HCT116 (cell line): ENCODE measurements around the gene NPDC1. TPM values are rescaled to one million over a fixed set of nuclear protein-coding genes. Genes with fewer than 3 reads are reported as not detected.

ENCODE experiments used
- ATAC-seq: fragments of 200-7000 bp; cut with Tn5 transposase; 2 replicates; pipeline ENCODE4 v1.9.1; 2020; ENCODE audit warnings: mild to moderate bottlenecking, moderate library complexity
- BruUV-seq: library from RNA; stranded (reverse); fragments of 400-500 nt; replicated peaks from 2 replicates; lab custom pipeline; 2021; lab: Mats Ljungman, UMichigan
- CTCF ChIA-PET: fragments of 300-600 bp; sonication (Branson Sonifier 250); formaldehyde crosslinking; loops from one replicate; lab custom pipeline; 2021; ENCODE audit warnings: antibody characterized with exemption; lab: Charles Lee
- POLR2A ChIA-PET: fragments of 300-600, 350-600 bp; sonication (Branson Sonifier 250); formaldehyde crosslinking; loops from one replicate; lab custom pipeline; 2021; ENCODE audit warnings: antibody characterized with exemption; lab: Charles Lee
- RAD21 ChIA-PET, 2 experiments: fragments of 300-600 bp; sonication (Branson Sonifier 250); formaldehyde crosslinking; loops; one replicate each; lab custom pipeline; 2023; ENCODE audit warnings: low total read pairs in 2 of 2; ENCODE audit not compliant: uncharacterized antibody in 2 of 2, unreplicated experiment in 2 of 2, low non-redundant PET in 1 of 2; lab: Charles Lee
- DNase-seq: peaks from one replicate; pipeline ENCODE4 v3.0.0-alpha.2; 2010; ENCODE audit warnings: low read depth, low spot score
- H2AFZ ChIP-seq: fragments of 200-600 bp; shearing (Covaris generic), sonication (generic); 2 replicates; pipeline ENCODE4 v1.6.1; 2017; ENCODE audit warnings: low read depth, mixed run types, mixed read lengths, antibody characterized with exemption, low read length; ENCODE audit not compliant: poor library complexity, severe bottlenecking
- H3K27ac ChIP-seq: 2 replicates; pipeline ENCODE4 v1.5.1; 2012; ENCODE audit warnings: low read depth, low read length
- H3K27me3 ChIP-seq: fragments of 200-600 bp; sonication (generic); 2 replicates; pipeline ENCODE4 v1.6.1; 2016; ENCODE audit warnings: mixed run types, low read length, mixed read lengths; ENCODE audit not compliant: insufficient read depth
- H3K36me3 ChIP-seq, 2 experiments: fragments of 200-500 bp in 1 of 2; fragments of 200-600 bp in 1 of 2; sonication (Bioruptor generic) in 1 of 2; sonication (generic) in 1 of 2; 2 replicates each; pipeline versions ENCODE4 v1.5.1 to v1.6.1; 2014 to 2016; ENCODE audit warnings: low read length in 2 of 2, inconsistent platforms in 1 of 2, mixed read lengths in 1 of 2, mixed run types in 1 of 2; ENCODE audit not compliant: insufficient read depth in 2 of 2, control insufficient read depth in 1 of 2
- H3K4me1 ChIP-seq, 2 experiments: fragments of 200-600 bp in 1 of 2; sonication (generic) in 1 of 2; 2 replicates each; pipeline versions ENCODE4 v1.5.1 to v1.6.1; 2012 to 2017; ENCODE audit warnings: low read length in 2 of 2, inconsistent platforms in 1 of 2, mild to moderate bottlenecking in 1 of 2, mixed read lengths in 1 of 2, mixed run types in 1 of 2, moderate library complexity in 1 of 2; ENCODE audit not compliant: insufficient read depth in 2 of 2, control insufficient read depth in 1 of 2
- H3K4me2 ChIP-seq: fragments of 200-600 bp; sonication (generic); 2 replicates; pipeline ENCODE4 v1.6.1; 2017; ENCODE audit warnings: mixed run types, low read length, mixed read lengths
- H3K4me3 ChIP-seq, 2 experiments: fragments of 200-600 bp in 1 of 2; sonication (generic) in 1 of 2; replicated peaks in 1 of 2; 2 replicates each; pipeline ENCODE4 v1.5.1; 2011 to 2016; ENCODE audit warnings: low read length in 2 of 2, control low read depth in 1 of 2, low read depth in 1 of 2, mild to moderate bottlenecking in 1 of 2, mixed read lengths in 1 of 2, mixed run types in 1 of 2
- H3K79me2 ChIP-seq: fragments of 200-600 bp; sonication (generic); 2 replicates; pipeline ENCODE4 v1.6.1; 2017; ENCODE audit warnings: mild to moderate bottlenecking, mixed run types, low read length, moderate library complexity, mixed read lengths; ENCODE audit not compliant: insufficient read depth
- H3K9ac ChIP-seq: fragments of 200-600 bp; sonication (generic); 2 replicates; pipeline ENCODE4 v1.6.1; 2016; ENCODE audit warnings: low read length, mixed read lengths
- H3K9me2 ChIP-seq: fragments of 200-600 bp; sonication (generic), shearing (Covaris generic); 2 replicates; pipeline ENCODE4 v1.6.1; 2017; ENCODE audit warnings: mixed run types, mild to moderate bottlenecking, moderate library complexity; ENCODE audit not compliant: insufficient read depth
- H3K9me3 ChIP-seq, 2 experiments: fragments of 200-500 bp in 1 of 2; fragments of 200-600 bp in 1 of 2; sonication (Bioruptor generic) in 1 of 2; sonication (generic) in 1 of 2; 2 replicates each; pipeline ENCODE4 v1.6.1; 2014 to 2017; ENCODE audit warnings: low read length in 2 of 2, mixed read lengths in 2 of 2, inconsistent platforms in 1 of 2, low read depth in 1 of 2, mild to moderate bottlenecking in 1 of 2, mixed run types in 1 of 2, moderate library complexity in 1 of 2; ENCODE audit not compliant: control insufficient read depth in 1 of 2, insufficient read depth in 1 of 2
- H4K20me1 ChIP-seq: fragments of 200-600 bp; sonication (generic), shearing (Covaris generic); 2 replicates; pipeline ENCODE4 v1.6.1; 2017; ENCODE audit warnings: mixed run types, mild to moderate bottlenecking, moderate library complexity; ENCODE audit not compliant: insufficient read depth
- CBX3 ChIP-seq: IDR thresholded peaks from 2 replicates; pipeline ENCODE4 v1.6.1; 2012; ENCODE audit warnings: low read depth
- EZH2phosphoT487 ChIP-seq: fragments of 200-600 bp; IDR thresholded peaks from 2 replicates; pipeline ENCODE4 v1.6.1; 2018; ENCODE audit warnings: antibody characterized with exemption, borderline replicate concordance
- FOSL1 ChIP-seq: IDR thresholded peaks from 2 replicates; pipeline ENCODE4 v1.6.1; 2012; ENCODE audit warnings: low read depth
- POLR2A ChIP-seq: IDR thresholded peaks from 2 replicates; pipeline ENCODE4 v1.7.0; 2011; ENCODE audit warnings: borderline replicate concordance; ENCODE audit not compliant: insufficient read depth, insufficient read length; ENCODE audit errors: extremely low read depth
- SIN3A ChIP-seq: IDR thresholded peaks from 2 replicates; pipeline ENCODE4 v1.6.1; 2012; ENCODE audit warnings: low read depth
- ZFX ChIP-seq: fragments of 450-650 bp; IDR thresholded peaks from 2 replicates; pipeline ENCODE4 v1.6.1; 2017
- intact Hi-C: fragments of 100-400 bp; cut with micrococcal nuclease; formaldehyde crosslinking; loops from 2 replicates; pipeline ENCODE4 v1.10.0; 2022
- total RNA-seq: library from RNA; stranded (reverse); gene quantifications from one replicate; pipeline ENCODE4 v1.2.1, GENCODE V29; 2021; ENCODE audit not compliant: unreplicated experiment
- TF ChIP-seq, protein P1 (sequence below): IDR thresholded peaks from 2 replicates; pipeline ENCODE4 v1.6.1; 2012; ENCODE audit warnings: low read depth
- TF ChIP-seq, protein P2 (sequence below): IDR thresholded peaks from 2 replicates; pipeline ENCODE4 v1.6.1; 2012
- TF ChIP-seq, protein P3 (sequence below), 3 experiments: fragments of 200-600 bp in 1 of 3; sonication (generic) in 1 of 3; IDR thresholded peaks in 2 of 3; conservative IDR thresholded peaks in 1 of 3; 2 replicates each; pipeline ENCODE4 v1.5.1; 2012 to 2017; ENCODE audit warnings: low read depth in 2 of 3, low read length in 2 of 3, antibody characterized with exemption in 1 of 3, borderline replicate concordance in 1 of 3, control low read depth in 1 of 3, mild to moderate bottlenecking in 1 of 3, mixed read lengths in 1 of 3, mixed run types in 1 of 3, moderate library complexity in 1 of 3; ENCODE audit not compliant: insufficient read depth in 1 of 3
- TF ChIP-seq, protein P4 (sequence below): IDR thresholded peaks from 2 replicates; pipeline ENCODE4 v1.6.1; 2011; ENCODE audit warnings: mild to moderate bottlenecking, low read length, moderate library complexity; ENCODE audit not compliant: insufficient replicate concordance; ENCODE audit errors: extremely low read depth

NPDC1 gene
- total RNA-seq, 1 experiment from 2014 or later = 98.8 TPM

DNA sequence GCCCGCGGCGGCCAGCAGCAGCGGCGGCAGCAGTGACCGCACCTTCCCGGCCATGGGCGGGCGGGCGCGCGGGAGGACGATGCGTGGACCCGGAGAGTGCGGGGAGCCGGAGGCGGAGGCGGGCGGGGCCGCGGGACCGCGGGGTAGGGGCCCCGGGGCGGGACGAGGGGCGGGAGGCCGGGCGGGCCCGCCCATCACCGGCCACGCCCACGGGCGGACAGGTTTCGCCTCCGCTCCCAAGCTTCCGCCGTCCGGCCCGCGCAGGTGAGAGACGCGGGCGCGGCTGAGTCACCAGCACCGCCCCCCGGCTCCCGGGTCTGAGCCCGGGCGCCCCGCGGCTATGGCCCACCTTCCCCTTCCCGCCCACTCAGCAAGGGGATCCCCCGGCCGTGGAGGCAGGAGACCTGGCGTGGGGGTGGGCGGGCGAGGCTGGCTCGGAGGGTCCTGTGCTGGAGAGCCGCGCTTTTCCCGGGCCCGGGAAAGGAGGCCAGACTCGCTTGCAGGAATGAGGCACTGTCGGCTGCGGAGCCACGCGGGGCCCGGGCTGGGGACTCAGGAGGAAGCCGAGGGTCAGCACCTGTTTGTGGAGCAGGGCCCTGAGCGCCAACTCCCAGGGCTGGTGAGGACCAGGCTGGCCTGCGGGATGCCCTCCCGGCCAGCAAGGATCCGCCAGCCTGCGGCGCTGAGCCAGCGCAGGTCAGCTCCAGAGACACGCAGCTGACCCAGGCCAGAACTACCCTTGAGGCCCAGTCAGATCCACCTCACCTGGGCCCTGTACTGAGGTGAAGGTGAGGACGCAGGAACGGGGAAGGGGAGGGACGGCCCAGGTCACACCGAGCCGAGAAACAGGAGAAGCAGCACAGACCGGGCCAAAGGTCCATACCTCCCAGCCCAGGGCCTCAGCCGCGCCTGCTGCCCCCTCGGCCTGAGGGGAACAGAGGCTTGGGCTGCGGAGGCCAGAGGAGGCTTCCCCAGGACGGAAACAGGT is 8.3 kb upstream of the NPDC1 start, which contains the start of gene ENTPD2 (continued):
- TF ChIP-seq, protein P1, sequence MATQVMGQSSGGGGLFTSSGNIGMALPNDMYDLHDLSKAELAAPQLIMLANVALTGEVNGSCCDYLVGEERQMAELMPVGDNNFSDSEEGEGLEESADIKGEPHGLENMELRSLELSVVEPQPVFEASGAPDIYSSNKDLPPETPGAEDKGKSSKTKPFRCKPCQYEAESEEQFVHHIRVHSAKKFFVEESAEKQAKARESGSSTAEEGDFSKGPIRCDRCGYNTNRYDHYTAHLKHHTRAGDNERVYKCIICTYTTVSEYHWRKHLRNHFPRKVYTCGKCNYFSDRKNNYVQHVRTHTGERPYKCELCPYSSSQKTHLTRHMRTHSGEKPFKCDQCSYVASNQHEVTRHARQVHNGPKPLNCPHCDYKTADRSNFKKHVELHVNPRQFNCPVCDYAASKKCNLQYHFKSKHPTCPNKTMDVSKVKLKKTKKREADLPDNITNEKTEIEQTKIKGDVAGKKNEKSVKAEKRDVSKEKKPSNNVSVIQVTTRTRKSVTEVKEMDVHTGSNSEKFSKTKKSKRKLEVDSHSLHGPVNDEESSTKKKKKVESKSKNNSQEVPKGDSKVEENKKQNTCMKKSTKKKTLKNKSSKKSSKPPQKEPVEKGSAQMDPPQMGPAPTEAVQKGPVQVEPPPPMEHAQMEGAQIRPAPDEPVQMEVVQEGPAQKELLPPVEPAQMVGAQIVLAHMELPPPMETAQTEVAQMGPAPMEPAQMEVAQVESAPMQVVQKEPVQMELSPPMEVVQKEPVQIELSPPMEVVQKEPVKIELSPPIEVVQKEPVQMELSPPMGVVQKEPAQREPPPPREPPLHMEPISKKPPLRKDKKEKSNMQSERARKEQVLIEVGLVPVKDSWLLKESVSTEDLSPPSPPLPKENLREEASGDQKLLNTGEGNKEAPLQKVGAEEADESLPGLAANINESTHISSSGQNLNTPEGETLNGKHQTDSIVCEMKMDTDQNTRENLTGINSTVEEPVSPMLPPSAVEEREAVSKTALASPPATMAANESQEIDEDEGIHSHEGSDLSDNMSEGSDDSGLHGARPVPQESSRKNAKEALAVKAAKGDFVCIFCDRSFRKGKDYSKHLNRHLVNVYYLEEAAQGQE = no peak

DNA sequence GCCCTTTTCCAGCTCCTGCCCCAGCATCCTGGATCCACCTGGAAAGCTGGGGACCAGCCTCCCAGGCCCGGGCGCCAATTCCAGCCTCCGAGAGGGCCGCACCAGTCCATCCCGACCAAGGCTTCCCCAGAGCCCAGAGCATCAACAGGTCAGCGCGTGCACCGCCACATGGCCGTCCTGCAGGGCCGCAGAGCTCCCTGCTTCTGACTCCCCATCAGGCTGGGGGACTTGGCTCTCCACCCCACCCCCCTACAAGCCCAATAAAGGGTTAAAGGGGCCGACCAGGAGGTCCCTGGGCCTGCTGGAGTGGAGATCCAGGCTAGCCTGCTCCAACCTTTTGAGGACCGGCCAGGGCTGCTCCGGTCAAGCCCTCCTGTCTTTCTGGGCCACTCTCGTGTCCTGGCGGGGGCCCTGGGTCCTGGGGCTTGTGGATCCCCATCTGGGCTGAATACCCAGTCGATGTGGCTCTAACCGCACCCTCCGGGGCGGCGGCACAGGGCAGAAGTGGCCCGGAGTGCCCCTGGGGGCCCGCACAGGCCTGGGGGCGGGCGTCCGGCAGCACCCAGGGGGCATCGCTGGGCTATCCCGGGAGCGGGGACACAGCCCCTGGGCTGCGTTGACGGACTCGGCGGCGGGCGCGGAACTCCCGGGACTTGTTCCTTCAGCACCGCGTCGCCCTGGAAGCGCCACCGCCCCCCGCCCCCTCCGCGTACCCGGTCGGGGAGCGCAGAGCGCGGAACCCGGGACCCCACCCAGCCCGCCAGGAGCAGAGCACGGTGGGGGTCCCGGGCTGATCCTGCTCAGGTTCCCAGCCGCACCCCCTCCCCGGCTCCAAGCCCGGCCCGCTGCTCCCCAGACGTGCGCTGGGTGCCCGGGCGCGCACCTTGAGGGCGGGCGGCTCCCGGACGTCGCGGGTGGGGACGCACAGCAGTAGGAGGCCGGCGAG is 7.3 kb upstream of the NPDC1 start:
- intact Hi-C loops = no loop called here
- ChIA-PET RAD21 (no interaction called here), CTCF (interaction anchor here (1.0 to 4.3 kb wide), 7 partner anchors 11 to 183 kb away, joined by 4 to 22 read pairs (median 5); no protein-coding TSS in a partner anchor), POLR2A (interaction anchor here (0.6 to 1.0 kb wide), 4 partner anchors 14 to 188 kb away, joined by 3 to 7 read pairs (median 4); partner anchors contain the start of gene TUBB4B)
- Histone ChIP-seq H3K4me3 (peak overlapping the region; percentile 57 to 68), H3K9me3 (no peaks in the 10 kb centered on the region), H3K9me2 (no peaks in the 10 kb centered on the region), H3K27me3 (no peaks in the 10 kb centered on the region), H2AFZ (no peak overlapping the region), H3K36me3 (no peaks in the 10 kb centered on the region), H3K27ac (peak overlapping the region; percentile 85; the same call in 1 of the 2 replicates), H3K4me1 (peaks cover 21 to 35% of the 10 kb centered on the region in 2 experiments), H3K4me2 (peak overlapping the region; percentile 95), H4K20me1 (no peaks in the 10 kb centered on the region), H3K9ac (peak overlapping the region; percentile 66), H3K79me2 (no peaks in the 10 kb centered on the region)
- DNase-seq (no peak), ATAC-seq (peak; percentile 70)
- no TSS peak for BruUV-seq
- TF ChIP-seq, protein P2, sequence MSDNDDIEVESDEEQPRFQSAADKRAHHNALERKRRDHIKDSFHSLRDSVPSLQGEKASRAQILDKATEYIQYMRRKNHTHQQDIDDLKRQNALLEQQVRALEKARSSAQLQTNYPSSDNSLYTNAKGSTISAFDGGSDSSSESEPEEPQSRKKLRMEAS = no peak
- no peak for TF ChIP-seq ZFX
- TF ChIP-seq SIN3A = no peak
- TF ChIP-seq, protein P3, sequence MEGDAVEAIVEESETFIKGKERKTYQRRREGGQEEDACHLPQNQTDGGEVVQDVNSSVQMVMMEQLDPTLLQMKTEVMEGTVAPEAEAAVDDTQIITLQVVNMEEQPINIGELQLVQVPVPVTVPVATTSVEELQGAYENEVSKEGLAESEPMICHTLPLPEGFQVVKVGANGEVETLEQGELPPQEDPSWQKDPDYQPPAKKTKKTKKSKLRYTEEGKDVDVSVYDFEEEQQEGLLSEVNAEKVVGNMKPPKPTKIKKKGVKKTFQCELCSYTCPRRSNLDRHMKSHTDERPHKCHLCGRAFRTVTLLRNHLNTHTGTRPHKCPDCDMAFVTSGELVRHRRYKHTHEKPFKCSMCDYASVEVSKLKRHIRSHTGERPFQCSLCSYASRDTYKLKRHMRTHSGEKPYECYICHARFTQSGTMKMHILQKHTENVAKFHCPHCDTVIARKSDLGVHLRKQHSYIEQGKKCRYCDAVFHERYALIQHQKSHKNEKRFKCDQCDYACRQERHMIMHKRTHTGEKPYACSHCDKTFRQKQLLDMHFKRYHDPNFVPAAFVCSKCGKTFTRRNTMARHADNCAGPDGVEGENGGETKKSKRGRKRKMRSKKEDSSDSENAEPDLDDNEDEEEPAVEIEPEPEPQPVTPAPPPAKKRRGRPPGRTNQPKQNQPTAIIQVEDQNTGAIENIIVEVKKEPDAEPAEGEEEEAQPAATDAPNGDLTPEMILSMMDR (IDR thresholded peaks at IDR 0.05 in 2 of 3, conservative IDR thresholded peaks at IDR 0.05 in 1 of 3; ENCODE audit: borderline replicate concordance in 1 of 3, insufficient read depth in 1 of 3, low read depth in 2 of 3, low read length in 2 of 3) = no peak
- TF ChIP-seq, protein P4, sequence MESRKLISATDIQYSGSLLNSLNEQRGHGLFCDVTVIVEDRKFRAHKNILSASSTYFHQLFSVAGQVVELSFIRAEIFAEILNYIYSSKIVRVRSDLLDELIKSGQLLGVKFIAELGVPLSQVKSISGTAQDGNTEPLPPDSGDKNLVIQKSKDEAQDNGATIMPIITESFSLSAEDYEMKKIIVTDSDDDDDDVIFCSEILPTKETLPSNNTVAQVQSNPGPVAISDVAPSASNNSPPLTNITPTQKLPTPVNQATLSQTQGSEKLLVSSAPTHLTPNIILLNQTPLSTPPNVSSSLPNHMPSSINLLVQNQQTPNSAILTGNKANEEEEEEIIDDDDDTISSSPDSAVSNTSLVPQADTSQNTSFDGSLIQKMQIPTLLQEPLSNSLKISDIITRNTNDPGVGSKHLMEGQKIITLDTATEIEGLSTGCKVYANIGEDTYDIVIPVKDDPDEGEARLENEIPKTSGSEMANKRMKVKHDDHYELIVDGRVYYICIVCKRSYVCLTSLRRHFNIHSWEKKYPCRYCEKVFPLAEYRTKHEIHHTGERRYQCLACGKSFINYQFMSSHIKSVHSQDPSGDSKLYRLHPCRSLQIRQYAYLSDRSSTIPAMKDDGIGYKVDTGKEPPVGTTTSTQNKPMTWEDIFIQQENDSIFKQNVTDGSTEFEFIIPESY = no peak
- TF ChIP-seq EZH2phosphoT487 = no peak
- no peak for TF ChIP-seq FOSL1
- TF ChIP-seq POLR2A = no peak
- TF ChIP-seq CBX3 = no peak
